Fibroblast of mammary gland (primary cell): Measurements from ENCODE around the gene HMOX2.
A peak's percentile ranks its signal among the peaks of the same experiment; 100 is the strongest.

Source experiments
- DNase-seq: peaks from one replicate; pipeline ENCODE4 v3.0.0-alpha.2; 2010; ENCODE audit warnings: low read depth
- H3K4me3 ChIP-seq: 2 replicates; pipeline ENCODE4 v1.5.1; 2011; ENCODE audit warnings: low read depth, mild to moderate bottlenecking, low read length, moderate library complexity; ENCODE audit not compliant: control insufficient read depth
- TF ChIP-seq, protein P1 (sequence below): conservative IDR thresholded peaks from 2 replicates; pipeline ENCODE4 v1.5.1; 2011; ENCODE audit warnings: low read depth, low read length, inconsistent platforms; ENCODE audit not compliant: control insufficient read depth, insufficient read depth

The HMOX2 gene

DNA sequence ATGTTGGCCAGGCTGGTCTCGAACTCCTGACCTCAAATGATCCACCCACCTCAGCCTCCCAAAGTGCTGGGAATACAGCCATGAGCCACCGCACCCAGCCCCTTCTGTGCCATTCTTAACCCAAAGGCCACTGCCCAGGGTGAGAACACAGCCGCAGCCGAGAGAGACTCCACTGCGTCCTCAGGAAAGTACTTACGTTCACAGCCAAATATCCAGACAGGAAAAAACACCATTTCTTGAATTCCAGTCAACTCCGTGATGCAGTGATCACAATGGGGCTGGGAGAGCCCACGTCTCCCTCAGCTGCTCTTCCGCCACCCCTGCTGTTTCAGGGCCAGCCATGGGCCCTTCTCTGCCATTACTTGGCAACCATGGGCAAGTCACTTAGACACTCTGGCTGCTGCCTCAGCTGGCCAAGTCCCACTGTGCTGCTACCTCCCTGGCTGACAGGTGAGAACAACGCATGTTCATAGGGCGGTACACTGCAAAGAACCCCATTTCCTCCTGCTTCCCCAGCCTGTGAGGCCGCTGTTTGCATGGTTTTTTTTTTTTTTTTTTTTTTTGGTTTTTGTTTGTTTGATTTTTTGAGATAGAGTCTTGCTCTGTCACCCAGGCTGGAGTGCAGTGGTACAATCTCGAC is 58.1 kb downstream of the HMOX2 start:
- DNase-seq, result no peak
- TF ChIP-seq, protein P1, sequence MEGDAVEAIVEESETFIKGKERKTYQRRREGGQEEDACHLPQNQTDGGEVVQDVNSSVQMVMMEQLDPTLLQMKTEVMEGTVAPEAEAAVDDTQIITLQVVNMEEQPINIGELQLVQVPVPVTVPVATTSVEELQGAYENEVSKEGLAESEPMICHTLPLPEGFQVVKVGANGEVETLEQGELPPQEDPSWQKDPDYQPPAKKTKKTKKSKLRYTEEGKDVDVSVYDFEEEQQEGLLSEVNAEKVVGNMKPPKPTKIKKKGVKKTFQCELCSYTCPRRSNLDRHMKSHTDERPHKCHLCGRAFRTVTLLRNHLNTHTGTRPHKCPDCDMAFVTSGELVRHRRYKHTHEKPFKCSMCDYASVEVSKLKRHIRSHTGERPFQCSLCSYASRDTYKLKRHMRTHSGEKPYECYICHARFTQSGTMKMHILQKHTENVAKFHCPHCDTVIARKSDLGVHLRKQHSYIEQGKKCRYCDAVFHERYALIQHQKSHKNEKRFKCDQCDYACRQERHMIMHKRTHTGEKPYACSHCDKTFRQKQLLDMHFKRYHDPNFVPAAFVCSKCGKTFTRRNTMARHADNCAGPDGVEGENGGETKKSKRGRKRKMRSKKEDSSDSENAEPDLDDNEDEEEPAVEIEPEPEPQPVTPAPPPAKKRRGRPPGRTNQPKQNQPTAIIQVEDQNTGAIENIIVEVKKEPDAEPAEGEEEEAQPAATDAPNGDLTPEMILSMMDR, result no peak
- no peak overlapping the region for H3K4me3 ChIP-seq

DNA sequence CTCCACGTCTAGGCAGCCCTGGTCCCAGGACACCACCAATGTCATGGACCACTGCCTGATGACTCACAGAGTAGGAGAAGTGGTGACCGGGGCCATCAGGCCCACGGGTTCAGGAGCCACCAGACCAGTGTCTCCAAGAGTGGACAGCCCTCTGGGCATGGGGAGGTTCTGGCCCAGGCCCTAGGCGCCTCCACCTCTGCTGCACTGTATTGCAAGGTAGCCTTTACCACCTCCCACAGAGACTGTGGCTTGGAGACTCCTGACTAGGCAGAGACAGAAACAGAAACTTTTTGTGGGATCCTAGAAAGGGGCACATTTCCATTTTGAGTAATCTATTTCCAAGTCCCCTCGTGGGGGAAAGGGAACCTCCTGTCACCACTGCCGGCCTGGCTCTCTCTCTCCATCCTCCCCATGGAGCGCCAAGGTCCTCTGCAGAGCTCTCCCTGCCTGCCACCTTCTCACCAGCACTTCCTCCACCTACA is 59.5 kb downstream of the HMOX2 start:
- no peak for DNase-seq
- TF ChIP-seq, protein P1, result no peak
- no peak overlapping the region for H3K4me3 ChIP-seq

DNA sequence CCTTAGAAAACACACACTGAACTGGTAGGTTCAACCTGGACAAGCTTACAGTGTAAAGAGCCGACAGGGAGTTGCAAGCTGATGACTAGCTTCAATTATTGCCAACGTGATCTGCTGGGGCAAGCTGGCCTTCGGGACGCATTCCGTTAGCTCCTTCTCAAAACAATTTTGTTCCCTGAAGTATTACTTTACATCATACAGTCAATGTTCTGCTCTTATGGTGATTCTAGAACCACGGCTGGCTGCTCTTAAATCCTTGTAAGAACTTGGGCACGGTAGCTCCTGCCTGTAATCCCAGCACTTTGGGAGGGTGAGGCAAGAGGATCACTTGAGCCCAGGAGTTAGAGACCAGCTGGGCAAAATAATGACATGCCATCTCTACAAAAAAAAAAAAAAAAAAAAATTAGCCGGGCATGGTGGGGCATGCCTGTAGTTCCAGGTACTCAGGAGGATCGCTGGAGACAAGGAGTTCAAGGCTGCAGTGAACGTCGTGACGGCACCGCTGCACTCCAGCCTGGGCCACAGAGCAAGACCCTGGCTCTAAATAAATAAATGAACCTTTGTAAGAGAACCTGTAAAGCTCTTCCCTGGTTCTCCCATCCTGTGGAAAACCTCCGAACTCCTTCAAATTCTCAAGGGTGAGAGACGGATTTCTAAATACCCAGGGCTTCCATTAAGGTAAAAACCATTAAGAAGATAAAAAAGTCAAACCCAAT is 60.4 kb downstream of the HMOX2 start:
- no peak for DNase-seq
- no peak overlapping the region for H3K4me3 ChIP-seq
- TF ChIP-seq, protein P1, result no peak

DNA sequence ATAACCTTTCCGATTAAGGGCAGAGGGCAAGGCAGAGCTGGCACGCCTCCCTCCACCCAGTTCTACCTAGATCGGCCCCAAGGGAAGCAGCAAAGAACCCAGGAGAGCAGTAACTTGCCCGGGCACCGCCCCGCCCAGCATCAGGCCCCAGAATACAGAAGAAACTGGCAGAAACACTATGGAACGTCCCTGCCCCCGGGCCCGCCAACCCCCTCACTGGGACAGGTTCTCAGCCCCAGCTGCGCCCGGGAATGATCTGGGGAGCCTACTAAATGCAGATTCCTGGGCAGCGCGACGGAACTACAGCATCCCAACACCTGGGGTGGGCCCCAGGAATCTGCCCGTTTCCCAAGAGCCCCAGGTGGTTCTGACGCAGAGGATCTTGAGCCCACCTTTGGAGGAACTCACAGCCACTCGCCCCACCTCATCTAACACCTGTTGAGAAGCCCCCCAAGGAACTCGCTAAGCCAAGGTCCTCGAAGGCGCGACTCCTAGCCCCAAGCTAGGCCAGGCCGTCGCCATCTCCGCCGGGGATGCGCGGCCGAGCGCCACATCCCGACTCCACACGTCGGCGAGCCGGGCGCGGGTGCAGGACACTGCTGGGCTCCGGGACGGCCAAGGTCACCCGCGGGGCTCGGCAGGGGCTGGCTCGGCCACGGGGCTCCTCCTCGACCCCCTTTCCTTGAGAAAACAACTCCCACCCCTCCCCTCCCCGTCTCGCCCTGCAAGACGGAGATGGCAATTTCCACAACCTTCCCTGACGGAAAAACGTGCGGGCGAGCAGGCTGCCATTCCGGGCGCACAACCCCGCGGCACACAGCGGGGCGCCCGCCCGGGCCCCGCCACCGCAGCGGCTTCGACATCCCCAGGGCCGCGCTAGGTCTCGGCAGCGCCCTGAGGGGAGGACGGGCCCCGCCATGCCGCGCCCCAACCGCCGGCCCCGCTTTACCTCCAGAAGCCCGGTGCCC is 61.5 kb downstream of the HMOX2 start:
- peak overlapping the region; percentile 46 for H3K4me3 ChIP-seq
- DNase-seq, result no peak
- TF ChIP-seq, protein P1, result no peak

DNA sequence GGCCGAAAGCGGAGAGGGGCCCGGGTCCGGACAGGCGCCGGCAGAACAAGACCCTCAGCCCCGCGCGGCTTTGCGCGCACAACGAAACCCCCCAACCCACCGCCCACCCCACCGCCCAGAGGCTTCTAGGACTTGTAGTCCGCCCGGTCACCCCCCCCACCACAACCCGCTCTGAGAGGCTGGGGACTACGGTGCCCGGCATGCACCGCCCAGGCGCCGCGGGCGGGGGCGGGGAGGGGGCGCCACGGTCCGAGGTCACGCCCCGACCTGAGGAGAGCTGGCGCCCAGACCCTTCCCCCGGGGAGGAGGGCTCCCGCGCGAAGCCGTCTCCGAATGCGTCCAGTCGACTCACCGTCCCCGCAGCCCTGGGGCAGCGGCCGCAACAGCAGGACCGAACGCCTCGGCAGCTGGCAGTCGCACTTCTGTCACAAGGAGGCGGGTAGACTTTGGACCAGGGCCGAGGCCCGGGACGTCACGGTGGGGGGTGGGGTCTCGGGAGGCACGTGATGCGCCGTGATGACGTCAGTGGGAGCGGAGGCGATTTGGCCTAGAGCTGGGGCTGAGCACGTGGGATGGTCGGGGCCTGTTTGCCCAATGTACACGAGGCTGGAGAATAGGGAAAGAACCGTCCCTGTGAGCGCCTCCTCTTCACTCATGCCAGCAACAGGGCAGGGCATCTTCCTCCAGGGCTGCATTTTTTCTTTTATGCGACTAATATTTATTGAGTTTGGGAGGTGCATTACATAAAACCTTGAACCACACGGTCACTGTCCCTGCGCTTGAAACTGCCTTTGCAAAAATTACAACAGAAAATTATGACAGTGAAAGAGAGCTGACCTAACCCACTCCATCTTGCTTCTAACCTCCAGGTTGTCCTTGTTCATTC is 62.4 kb downstream of the HMOX2 start, which contains the start of gene CDIP1:
TSS of gene CDIP1 (minus strand) at position 424 of the 886 bp plus-strand sequence. CDS start 24,643 bp downstream, outside the sequence.
- H3K4me3 ChIP-seq, result peak within 1 kb of the TSS; percentile 46
- TF ChIP-seq, protein P1, result no peak

More for the DNA sequence above, 62.4 kb downstream of the HMOX2 start, which contains the start of gene CDIP1:
- peak; percentile 93 for DNase-seq
